Trophoblast cell (in vitro differentiated cells and primary cell): ENCODE measurements around the gene SCN2B.
A peak's percentile ranks its signal among the peaks of the same experiment; 100 is the strongest.

Experiments
- DNase-seq, 2 donors: peaks; one replicate each; pipeline ENCODE4 v3.0.0-alpha.2; 2016
- H2AFZ ChIP-seq: 2 replicates; pipeline ENCODE4 v1.6.1; 2013; ENCODE audit warnings: low read length, moderate library complexity, mild to moderate bottlenecking; ENCODE audit not compliant: insufficient read depth, poor library complexity
- H2AK5ac ChIP-seq: 2 replicates; pipeline ENCODE4 v1.6.1; 2013; ENCODE audit warnings: mild to moderate bottlenecking, low read length
- H2BK120ac ChIP-seq: 2 replicates; pipeline ENCODE4 v1.6.1; 2013; ENCODE audit warnings: low read length, mild to moderate bottlenecking, moderate library complexity; ENCODE audit not compliant: insufficient read depth, poor library complexity
- H2BK12ac ChIP-seq: 2 replicates; pipeline ENCODE4 v1.6.1; 2013; ENCODE audit warnings: mild to moderate bottlenecking, low read length, moderate library complexity
- H2BK5ac ChIP-seq: 2 replicates; pipeline ENCODE4 v1.6.1; 2013; ENCODE audit warnings: low read length, low read depth, moderate library complexity, mild to moderate bottlenecking; ENCODE audit not compliant: poor library complexity
- H3K14ac ChIP-seq: 2 replicates; pipeline ENCODE4 v1.6.1; 2013; ENCODE audit warnings: mild to moderate bottlenecking, low read length
- H3K18ac ChIP-seq: 2 replicates; pipeline ENCODE4 v1.6.1; 2013; ENCODE audit warnings: mild to moderate bottlenecking, low read length
- H3K23ac ChIP-seq: 2 replicates; pipeline ENCODE4 v1.6.1; 2013; ENCODE audit warnings: low read length
- H3K27ac ChIP-seq: 2 replicates; pipeline ENCODE4 v1.5.1; 2013; ENCODE audit warnings: low read depth, mild to moderate bottlenecking, inconsistent platforms, low read length, moderate library complexity
- H3K27me3 ChIP-seq: 2 replicates; pipeline ENCODE4 v1.6.1; 2013; ENCODE audit warnings: inconsistent platforms, mild to moderate bottlenecking, low read length, moderate library complexity; ENCODE audit not compliant: insufficient read depth
- H3K36me3 ChIP-seq, 2 experiments: 1 replicate in 1 of 2; 2 replicates in 1 of 2; pipeline ENCODE4 v1.6.1; 2013; ENCODE audit warnings: low read length in 2 of 2, mild to moderate bottlenecking in 2 of 2, moderate library complexity in 1 of 2; ENCODE audit not compliant: insufficient read depth in 2 of 2, control insufficient read depth in 1 of 2
- H3K4ac ChIP-seq: 2 replicates; pipeline ENCODE4 v1.6.1; 2013; ENCODE audit warnings: low read depth, mild to moderate bottlenecking, low read length, moderate library complexity
- H3K4me1 ChIP-seq, 2 experiments: 1 replicate in 1 of 2; 2 replicates in 1 of 2; pipeline ENCODE4 v1.6.1; 2013; ENCODE audit warnings: low read length in 2 of 2, mild to moderate bottlenecking in 2 of 2, moderate library complexity in 1 of 2; ENCODE audit not compliant: insufficient read depth in 2 of 2, control insufficient read depth in 1 of 2
- H3K4me2 ChIP-seq: 2 replicates; pipeline ENCODE4 v1.6.1; 2013; ENCODE audit warnings: inconsistent platforms, mild to moderate bottlenecking, low read length, moderate library complexity
- H3K4me3 ChIP-seq: 2 replicates; pipeline ENCODE4 v1.5.1; 2013; ENCODE audit warnings: mild to moderate bottlenecking, low read depth, low read length, inconsistent platforms
- H3K79me1 ChIP-seq: one replicate; pipeline ENCODE4 v1.6.1; 2013; ENCODE audit warnings: low read length
- H3K79me2 ChIP-seq: 2 replicates; pipeline ENCODE4 v1.6.1; 2013; ENCODE audit warnings: low read length, mild to moderate bottlenecking; ENCODE audit not compliant: control insufficient read depth, insufficient read depth, poor library complexity
- H3K9ac ChIP-seq: 2 replicates; pipeline ENCODE4 v1.6.1; 2013; ENCODE audit warnings: mild to moderate bottlenecking, low read length
- H3K9me3 ChIP-seq: 2 replicates; pipeline ENCODE4 v1.6.1; 2013; ENCODE audit warnings: low read depth, mild to moderate bottlenecking, control low read depth, inconsistent platforms, low read length; ENCODE audit not compliant: insufficient read depth
- H4K12ac ChIP-seq: 2 replicates; pipeline ENCODE4 v1.6.1; 2013; ENCODE audit warnings: low read depth, mild to moderate bottlenecking, low read length, moderate library complexity
- H4K8ac ChIP-seq: 2 replicates; pipeline ENCODE4 v1.6.1; 2013; ENCODE audit warnings: low read depth, mild to moderate bottlenecking, low read length, moderate library complexity
- H4K91ac ChIP-seq: one replicate; pipeline ENCODE4 v1.6.1; 2013; ENCODE audit warnings: low read depth, mild to moderate bottlenecking, low read length, moderate library complexity
- WGBS: extraction: QIAGEN DNeasy Blood & Tissue Kit; methylation state at CpG from one replicate; pipeline ENCODE4 v1.1.7; 2013; ENCODE audit warnings: missing lambda C conversion rate; ENCODE audit not compliant: insufficient read length, insufficient coverage; ENCODE audit errors: extremely low coverage; 5-methylcytosine and 5-hydroxymethylcytosine counted together

The SCN2B gene

DNA sequence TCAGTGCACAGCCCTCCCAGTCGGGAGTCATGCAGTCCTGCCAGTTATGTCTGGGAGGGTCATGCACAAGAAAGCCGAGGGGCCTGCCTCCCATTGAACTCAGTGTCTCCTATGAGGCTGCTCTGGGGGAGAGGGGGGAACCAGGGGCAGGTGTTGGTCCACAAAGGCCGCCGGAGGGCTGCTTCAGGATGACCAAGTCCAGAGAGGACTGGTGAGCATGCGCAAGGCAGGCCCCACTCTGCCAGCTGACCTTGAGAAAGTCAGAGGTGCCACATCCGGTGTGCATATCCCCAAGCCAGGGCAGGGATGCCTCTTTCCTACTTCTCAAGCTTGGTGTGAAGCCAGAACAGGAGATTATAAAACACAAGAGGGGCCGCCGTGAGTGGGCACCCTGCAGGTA is 28.2 kb downstream of the SCN2B start:
- H2BK12ac ChIP-seq, result no peak overlapping the region
- no peak overlapping the region for H3K4ac ChIP-seq
- H4K8ac ChIP-seq, result no peak overlapping the region
- H3K4me1 ChIP-seq, result peaks cover 4 to 5% of the 10 kb centered on the region in 2 experiments
- WGBS, result no CpG with 5 or more reads among the region's 8 CpGs
- no peak overlapping the region for H3K14ac ChIP-seq
- H2AK5ac ChIP-seq, result no peak overlapping the region
- no peak overlapping the region for H3K18ac ChIP-seq
- H4K12ac ChIP-seq, result no peak overlapping the region
- H3K27ac ChIP-seq, result no peak overlapping the region
- peaks cover 2% of the 10 kb centered on the region for H3K9me3 ChIP-seq
- DNase-seq, result no peak
- H2AFZ ChIP-seq, result no peak overlapping the region
- H3K23ac ChIP-seq, result no peak overlapping the region
- no peak overlapping the region for H3K9ac ChIP-seq
- H2BK120ac ChIP-seq, result no peak overlapping the region
- H2BK5ac ChIP-seq, result no peak overlapping the region
- H3K79me1 ChIP-seq, result no peaks in the 10 kb centered on the region
- H3K79me2 ChIP-seq, result no peaks in the 10 kb centered on the region
- H3K4me3 ChIP-seq, result no peak overlapping the region
- H4K91ac ChIP-seq, result no peak overlapping the region
- no peaks in the 10 kb centered on the region for H3K36me3 ChIP-seq
- H3K27me3 ChIP-seq, result peaks cover 37% of the 10 kb centered on the region
- H3K4me2 ChIP-seq, result no peak overlapping the region

DNA sequence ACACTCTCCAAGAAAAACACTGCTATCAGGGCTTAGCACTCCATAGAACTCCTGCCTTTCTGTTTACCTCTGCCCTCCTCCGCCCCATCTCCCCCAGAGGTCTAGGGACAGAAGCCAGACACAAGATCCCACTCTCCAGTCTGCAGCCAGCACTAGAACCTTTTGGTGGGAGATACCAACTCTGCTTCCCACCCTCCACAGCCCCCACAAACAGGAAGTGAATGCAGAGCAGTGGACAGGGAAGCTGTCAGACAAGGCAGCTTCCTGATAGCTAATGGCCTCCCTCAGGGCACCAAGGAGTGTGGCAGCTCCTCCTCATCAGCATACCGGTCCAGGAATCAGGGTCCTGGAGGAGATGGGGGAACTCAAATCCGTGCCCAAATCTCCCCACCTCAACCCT is 28.9 kb downstream of the SCN2B start:
- DNase-seq, result no peak
- H3K4ac ChIP-seq, result no peak overlapping the region
- H2AFZ ChIP-seq, result no peak overlapping the region
- peak overlapping the region; percentile 6 for H4K12ac ChIP-seq
- peaks cover 30% of the 10 kb centered on the region for H3K27me3 ChIP-seq
- no peak overlapping the region for H3K27ac ChIP-seq
- H4K91ac ChIP-seq, result no peak overlapping the region
- no peaks in the 10 kb centered on the region for H3K79me1 ChIP-seq
- no peaks in the 10 kb centered on the region for H3K9me3 ChIP-seq
- H3K23ac ChIP-seq, result no peak overlapping the region
- H3K4me2 ChIP-seq, result no peak overlapping the region
- H3K79me2 ChIP-seq, result no peaks in the 10 kb centered on the region
- no peak overlapping the region for H3K4me3 ChIP-seq
- H2BK5ac ChIP-seq, result no peak overlapping the region
- H3K14ac ChIP-seq, result no peak overlapping the region
- H2AK5ac ChIP-seq, result no peak overlapping the region
- no peak overlapping the region for H3K9ac ChIP-seq
- no peaks in the 10 kb centered on the region for H3K36me3 ChIP-seq
- no peak overlapping the region for H3K18ac ChIP-seq
- H2BK12ac ChIP-seq, result no peak overlapping the region
- H3K4me1 ChIP-seq, result no peaks in the 10 kb centered on the region
- H2BK120ac ChIP-seq, result no peak overlapping the region
- WGBS, result no CpG with 5 or more reads among the region's 3 CpGs
- H4K8ac ChIP-seq, result peak overlapping the region; percentile 36

DNA sequence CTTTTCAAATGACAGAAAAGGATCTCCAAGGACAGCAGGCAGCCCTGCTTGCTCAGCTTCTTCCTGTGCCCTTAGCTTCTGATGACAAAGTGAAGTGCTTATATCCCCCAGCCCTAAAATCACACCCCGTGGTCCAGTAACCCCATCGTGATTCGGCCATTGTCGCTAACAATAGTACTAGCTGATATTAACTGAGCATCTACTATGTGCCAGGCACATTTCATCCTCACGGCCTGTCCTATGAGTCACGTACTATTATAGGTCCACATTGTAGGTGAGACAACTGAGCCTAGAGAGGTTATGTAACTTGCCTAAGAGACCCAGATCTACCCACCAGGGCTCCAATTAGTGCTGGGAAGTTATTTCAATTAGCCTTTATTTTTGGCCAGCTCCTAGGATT is 29.9 kb downstream of the SCN2B start:
- Histone ChIP-seq H2BK120ac (no peak overlapping the region), H4K8ac (no peak overlapping the region), H3K36me3 (no peaks in the 10 kb centered on the region), H3K4me3 (no peak overlapping the region), H3K79me1 (no peaks in the 10 kb centered on the region), H2BK12ac (no peak overlapping the region), H3K9me3 (no peaks in the 10 kb centered on the region), H3K27ac (no peak overlapping the region), H3K27me3 (peaks cover 22% of the 10 kb centered on the region), H3K14ac (no peak overlapping the region), H2BK5ac (no peak overlapping the region), H2AK5ac (no peak overlapping the region), H3K4me1 (no peaks in the 10 kb centered on the region), H3K9ac (no peak overlapping the region), H4K91ac (no peak overlapping the region), H3K4ac (no peak overlapping the region), H4K12ac (no peak overlapping the region), H3K23ac (no peak overlapping the region), H3K18ac (no peak overlapping the region), H3K79me2 (no peaks in the 10 kb centered on the region), H2AFZ (no peak overlapping the region), H3K4me2 (no peak overlapping the region)
- WGBS, result no CpG with 5 or more reads among the region's 6 CpGs
- DNase-seq, result no peak

DNA sequence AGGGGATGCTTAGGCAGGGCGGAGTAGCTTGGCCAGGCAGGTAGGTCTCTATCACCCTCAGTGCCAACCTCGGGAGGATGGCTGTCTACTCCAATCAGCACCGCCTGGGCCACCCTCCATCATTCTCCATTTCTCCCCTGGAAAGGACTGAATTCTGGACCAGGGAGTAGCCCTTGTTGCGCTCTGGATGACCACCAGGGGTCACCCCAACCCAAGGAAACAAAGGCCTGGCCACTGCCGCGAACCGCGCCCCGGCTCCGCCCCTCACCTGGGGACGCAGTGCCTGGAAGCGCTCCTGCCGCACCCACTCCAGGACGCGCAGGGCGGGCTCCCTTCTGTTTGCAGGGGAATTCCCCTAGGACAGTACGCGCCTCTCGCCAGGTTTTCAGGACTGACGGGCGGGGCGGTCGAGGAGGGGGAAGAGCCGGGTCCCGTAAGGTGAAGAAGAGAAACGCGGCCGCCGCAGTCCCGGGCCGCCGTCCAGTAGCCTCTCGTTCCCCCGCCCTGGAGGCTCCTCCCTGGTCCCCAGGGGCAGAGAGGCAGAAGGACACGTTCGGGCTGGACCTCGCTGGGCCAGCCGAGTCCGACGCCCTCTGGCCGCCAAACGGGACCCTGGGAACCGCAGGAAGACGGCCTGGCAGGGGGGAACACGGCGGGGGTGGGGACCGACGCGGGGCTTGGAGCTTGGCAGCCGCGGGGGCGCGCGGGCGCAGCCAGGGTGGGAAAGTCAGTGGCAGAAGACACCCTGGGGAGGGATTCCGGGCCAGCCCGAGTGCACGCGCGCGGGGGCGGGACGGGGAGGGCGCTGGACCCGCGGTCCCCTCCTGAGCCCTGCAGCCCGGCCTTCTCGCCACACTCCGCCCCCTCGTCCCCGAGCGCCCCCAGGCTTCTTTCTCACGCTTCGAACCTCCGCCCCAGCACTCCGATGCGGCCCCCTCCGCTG is 30.9 kb downstream of the SCN2B start:
- H3K23ac ChIP-seq, result no peak overlapping the region
- no peak overlapping the region for H3K27ac ChIP-seq
- H2BK12ac ChIP-seq, result no peak overlapping the region
- WGBS, result no CpG with 5 or more reads among the region's 78 CpGs
- H4K8ac ChIP-seq, result no peak overlapping the region
- peaks cover 12% of the 10 kb centered on the region for H3K27me3 ChIP-seq
- H3K9ac ChIP-seq, result no peak overlapping the region
- peak; percentile 90 to 93 for DNase-seq
- no peak overlapping the region for H2BK5ac ChIP-seq
- no peaks in the 10 kb centered on the region for H3K4me1 ChIP-seq
- H3K4ac ChIP-seq, result no peak overlapping the region
- H2AFZ ChIP-seq, result peak overlapping the region; percentile 74
- H3K14ac ChIP-seq, result no peak overlapping the region
- H2BK120ac ChIP-seq, result no peak overlapping the region
- H3K4me3 ChIP-seq, result peak overlapping the region; percentile 67
- no peaks in the 10 kb centered on the region for H3K79me1 ChIP-seq
- H4K12ac ChIP-seq, result no peak overlapping the region
- no peak overlapping the region for H4K91ac ChIP-seq
- peak overlapping the region; percentile 85 for H3K4me2 ChIP-seq
- no peaks in the 10 kb centered on the region for H3K36me3 ChIP-seq
- no peaks in the 10 kb centered on the region for H3K79me2 ChIP-seq
- H3K18ac ChIP-seq, result no peak overlapping the region
- H3K9me3 ChIP-seq, result no peaks in the 10 kb centered on the region
- no peak overlapping the region for H2AK5ac ChIP-seq
